ENCODE measurements around the gene ZNF318.

DNA sequence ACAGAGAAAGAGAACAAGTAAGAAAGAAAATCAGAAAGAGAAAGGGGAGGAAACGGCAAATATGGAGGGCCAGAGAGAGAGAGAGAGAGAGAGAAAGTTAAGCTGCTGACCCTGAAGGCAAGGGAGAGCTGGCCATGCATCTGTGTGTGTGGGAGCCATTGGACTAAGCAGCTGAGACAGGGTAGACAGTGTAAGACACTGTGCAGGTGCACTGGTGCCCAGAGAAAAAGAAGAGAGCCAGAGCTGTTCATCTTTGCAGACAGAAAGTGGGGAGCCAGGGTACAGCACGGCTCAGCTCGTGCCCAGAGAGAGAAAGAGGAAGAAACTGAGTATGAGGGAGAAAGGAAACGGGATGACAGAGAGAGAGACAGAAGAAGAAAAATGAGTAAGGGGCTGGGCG lies 24.2 kb upstream of the ZNF318 start:
- TF ChIP-seq YY1 (IDR thresholded peaks at IDR 0.05; ENCODE audit: insufficient read depth, insufficient read length), result no peak
- TF ChIP-seq ZNF274 (IDR thresholded peaks at IDR 0.05; ENCODE audit: low read depth, low read length), result no peak
- TF ChIP-seq SUZ12 (IDR thresholded peaks at IDR 0.05; ENCODE audit: extremely low read depth, insufficient read depth, insufficient read length), result no peak
